PFSK-1 (cell line): Measurements from ENCODE around the gene QRICH2.
A peak's percentile ranks its signal among the peaks of the same experiment; 100 is the strongest.

Experiments used
- FOXP2 ChIP-seq: optimal IDR thresholded peaks from 2 replicates; pipeline ENCODE3; 2011; ENCODE audit warnings: borderline replicate concordance, control low read depth, inconsistent platforms; ENCODE audit not compliant: insufficient read depth; ENCODE audit errors: extremely low read length, extremely low read depth
- POLR2AphosphoS5 ChIP-seq: IDR thresholded peaks from 2 replicates; pipeline ENCODE4 v1.6.1; 2012; ENCODE audit warnings: low read depth, mild to moderate bottlenecking, control low read depth, low read length, moderate library complexity
- SIN3A ChIP-seq: IDR thresholded peaks from 2 replicates; pipeline ENCODE4 v1.6.1; 2012; ENCODE audit warnings: mild to moderate bottlenecking, low read length, moderate library complexity, borderline replicate concordance; ENCODE audit not compliant: insufficient read depth
- TAF1 ChIP-seq: IDR thresholded peaks from 2 replicates; pipeline ENCODE4 v1.6.1; 2012; ENCODE audit warnings: low read length, control low read depth, borderline replicate concordance; ENCODE audit not compliant: insufficient read depth
- TF ChIP-seq, protein P1 (sequence below), 2 experiments: IDR thresholded peaks; 2 replicates each; pipeline versions ENCODE4 v1.6.1 to v1.8.0; 2011 to 2012; ENCODE audit warnings: low read depth in 2 of 2, low read length in 2 of 2, control low read depth in 1 of 2, inconsistent platforms in 1 of 2, mild to moderate bottlenecking in 1 of 2, moderate library complexity in 1 of 2; ENCODE audit not compliant: insufficient read depth in 1 of 2

QRICH2 gene

DNA sequence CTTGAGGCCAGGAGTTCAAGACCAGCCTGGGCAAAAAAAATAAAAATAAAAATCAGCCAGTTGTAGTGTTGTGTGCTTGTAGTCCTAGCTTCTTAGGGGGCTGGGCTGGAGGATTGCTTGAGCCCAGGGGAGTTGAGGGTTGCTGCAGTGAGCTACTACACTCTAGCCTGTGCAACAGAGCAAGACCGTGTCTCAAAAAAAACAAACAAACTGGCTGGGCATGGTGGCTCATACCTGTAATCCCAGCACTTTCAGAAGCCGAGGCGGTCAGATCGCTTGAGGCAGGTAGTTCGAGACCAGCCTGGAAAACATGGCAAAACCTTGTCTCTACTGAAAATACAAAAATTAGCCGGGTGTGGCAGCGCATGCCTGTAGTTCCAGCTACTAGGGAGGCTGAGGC is 47.9 kb downstream of the QRICH2 start:
- TF ChIP-seq SIN3A (no peak), TAF1 (no peak), POLR2AphosphoS5 (no peak)

DNA sequence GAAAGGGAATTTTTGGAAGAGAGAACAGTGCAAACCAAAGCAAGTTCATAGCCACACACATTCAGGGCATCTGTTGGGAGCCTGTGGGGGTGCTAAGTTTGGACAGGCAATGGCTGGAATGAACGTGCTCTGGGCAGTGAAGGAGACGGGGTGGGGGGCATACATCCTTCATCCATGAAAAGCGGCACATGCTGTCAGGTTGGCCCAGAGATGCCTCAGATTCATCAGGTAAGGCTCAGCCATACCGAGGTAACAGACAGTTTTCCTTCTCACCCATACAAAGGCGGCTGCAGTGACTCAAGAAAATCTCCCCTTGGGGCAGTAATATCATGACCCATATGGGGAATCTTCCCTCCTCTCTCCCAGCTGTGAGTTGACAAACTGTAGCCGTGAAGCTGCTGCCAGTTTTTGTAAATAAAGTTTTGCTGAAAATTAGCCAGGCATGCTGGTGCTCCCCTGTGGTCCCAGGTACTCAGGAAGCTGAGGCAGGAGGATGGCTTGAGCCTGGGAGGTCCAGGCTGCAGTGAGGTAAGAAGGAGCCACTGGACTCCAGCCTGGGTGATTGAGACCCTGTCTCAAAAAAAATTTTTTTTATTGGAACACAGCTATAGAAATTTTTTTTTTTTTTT is 52.2 kb downstream of the QRICH2 start:
- TF ChIP-seq POLR2AphosphoS5 = no peak
- TF ChIP-seq FOXP2 = no peak
- TF ChIP-seq, protein P1, sequence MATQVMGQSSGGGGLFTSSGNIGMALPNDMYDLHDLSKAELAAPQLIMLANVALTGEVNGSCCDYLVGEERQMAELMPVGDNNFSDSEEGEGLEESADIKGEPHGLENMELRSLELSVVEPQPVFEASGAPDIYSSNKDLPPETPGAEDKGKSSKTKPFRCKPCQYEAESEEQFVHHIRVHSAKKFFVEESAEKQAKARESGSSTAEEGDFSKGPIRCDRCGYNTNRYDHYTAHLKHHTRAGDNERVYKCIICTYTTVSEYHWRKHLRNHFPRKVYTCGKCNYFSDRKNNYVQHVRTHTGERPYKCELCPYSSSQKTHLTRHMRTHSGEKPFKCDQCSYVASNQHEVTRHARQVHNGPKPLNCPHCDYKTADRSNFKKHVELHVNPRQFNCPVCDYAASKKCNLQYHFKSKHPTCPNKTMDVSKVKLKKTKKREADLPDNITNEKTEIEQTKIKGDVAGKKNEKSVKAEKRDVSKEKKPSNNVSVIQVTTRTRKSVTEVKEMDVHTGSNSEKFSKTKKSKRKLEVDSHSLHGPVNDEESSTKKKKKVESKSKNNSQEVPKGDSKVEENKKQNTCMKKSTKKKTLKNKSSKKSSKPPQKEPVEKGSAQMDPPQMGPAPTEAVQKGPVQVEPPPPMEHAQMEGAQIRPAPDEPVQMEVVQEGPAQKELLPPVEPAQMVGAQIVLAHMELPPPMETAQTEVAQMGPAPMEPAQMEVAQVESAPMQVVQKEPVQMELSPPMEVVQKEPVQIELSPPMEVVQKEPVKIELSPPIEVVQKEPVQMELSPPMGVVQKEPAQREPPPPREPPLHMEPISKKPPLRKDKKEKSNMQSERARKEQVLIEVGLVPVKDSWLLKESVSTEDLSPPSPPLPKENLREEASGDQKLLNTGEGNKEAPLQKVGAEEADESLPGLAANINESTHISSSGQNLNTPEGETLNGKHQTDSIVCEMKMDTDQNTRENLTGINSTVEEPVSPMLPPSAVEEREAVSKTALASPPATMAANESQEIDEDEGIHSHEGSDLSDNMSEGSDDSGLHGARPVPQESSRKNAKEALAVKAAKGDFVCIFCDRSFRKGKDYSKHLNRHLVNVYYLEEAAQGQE (IDR thresholded peaks at IDR 0.05; ENCODE audit: insufficient read depth in 1 of 2, low read depth in 2 of 2, low read length in 2 of 2) = no peak

- no peak for TF ChIP-seq POLR2AphosphoS5
- no peak for TF ChIP-seq SIN3A
Observed at GRCh38 chr17:76254275-76254674, 53.8 kb downstream of the QRICH2 start.

DNA sequence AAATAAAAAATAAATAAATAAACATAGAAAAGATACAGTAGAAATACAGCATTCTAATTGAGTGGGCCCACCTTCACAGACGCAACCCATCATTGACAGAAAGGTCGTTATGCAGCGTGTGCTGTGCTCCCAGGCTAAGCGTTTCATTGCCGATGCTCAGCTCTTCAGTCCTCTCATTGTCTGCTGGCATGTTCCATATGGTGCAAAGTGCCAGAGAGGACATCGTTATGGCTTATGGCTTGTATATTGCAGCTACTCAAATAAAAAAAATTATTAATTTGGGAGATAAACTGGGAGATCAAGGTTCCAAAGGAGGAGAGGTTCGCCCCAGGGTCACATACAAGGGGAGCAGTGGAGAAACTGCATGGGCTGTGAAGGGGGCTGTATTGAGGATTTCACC is 54.2 kb downstream of the QRICH2 start:
- TF ChIP-seq SIN3A = no peak
- TF ChIP-seq, protein P1 (IDR thresholded peaks at IDR 0.05; ENCODE audit: insufficient read depth in 1 of 2, low read depth in 2 of 2, low read length in 2 of 2) = no peak
- TF ChIP-seq FOXP2 = no peak

- TF ChIP-seq FOXP2 (peak; percentile 98), POLR2AphosphoS5 (no peak)
Observed at GRCh38 chr17:76252040-76252954, 55.8 kb downstream of the QRICH2 start.

DNA sequence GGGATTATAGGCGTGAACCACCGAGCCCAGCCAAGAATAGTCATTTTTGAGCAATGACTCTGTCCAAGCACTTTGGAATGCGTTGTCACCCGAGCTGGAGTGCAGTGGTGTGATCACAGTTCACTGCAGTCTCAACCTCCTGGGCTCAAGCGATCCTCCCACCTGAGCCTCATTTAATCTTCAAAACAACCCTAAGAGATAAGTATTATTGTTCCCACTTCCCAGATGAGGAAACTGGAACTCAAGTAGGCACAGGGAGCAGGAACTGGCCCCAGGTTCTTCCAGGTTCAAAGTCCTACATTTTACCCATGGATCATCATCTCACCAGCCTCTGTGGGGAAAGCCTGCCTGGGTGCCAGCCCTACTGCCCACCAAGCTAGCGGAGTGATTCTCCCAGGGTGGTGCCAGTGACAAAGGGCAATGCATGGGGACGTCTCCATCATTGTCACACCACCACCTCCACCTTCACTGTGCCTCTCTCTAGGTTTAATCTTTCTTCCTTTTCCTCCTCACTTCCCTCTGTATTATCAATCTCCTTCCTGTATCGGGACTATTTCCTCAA is 56.5 kb downstream of the QRICH2 start:
- no peak for TF ChIP-seq POLR2AphosphoS5
- TF ChIP-seq, protein P1 (IDR thresholded peaks at IDR 0.05; ENCODE audit: insufficient read depth in 1 of 2, low read depth in 2 of 2, low read length in 2 of 2) = no peak
- no peak for TF ChIP-seq SIN3A
- no peak for TF ChIP-seq FOXP2
- no peak for TF ChIP-seq TAF1
